CD4-positive, alpha-beta T cell treated with Interleukin-17A for 1 hour (primary cell): ENCODE results near the gene RUNX2.

Experiments
- DNase-seq: peaks from one replicate; pipeline ENCODE4 v3.0.0-alpha.2; 2020

The RUNX2 gene

DNA sequence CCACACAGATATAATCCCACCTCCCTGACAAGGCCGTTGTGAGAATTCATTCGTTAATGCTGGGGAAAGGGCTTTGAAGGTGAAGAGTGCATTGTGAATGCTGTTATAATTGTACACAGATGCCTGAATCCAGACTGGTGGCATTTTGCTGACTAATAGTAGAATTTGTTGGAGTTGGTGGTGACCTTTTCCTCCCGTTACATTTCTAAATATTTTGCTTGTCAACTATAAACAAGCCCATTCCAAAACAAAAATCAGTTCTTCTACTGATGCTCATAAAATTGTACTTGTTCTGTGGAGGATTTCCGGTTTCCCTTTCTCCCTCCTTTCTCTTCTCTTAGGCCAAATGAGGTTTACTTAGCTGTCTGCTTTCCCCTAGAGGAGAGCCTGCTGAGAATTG, 302.7 kb downstream of the RUNX2 start:
- no peak for DNase-seq

- no peak for DNase-seq
These were observed 303.3 kb downstream of the RUNX2 start for GRCh38 chr6:45631396-45631795.

DNA sequence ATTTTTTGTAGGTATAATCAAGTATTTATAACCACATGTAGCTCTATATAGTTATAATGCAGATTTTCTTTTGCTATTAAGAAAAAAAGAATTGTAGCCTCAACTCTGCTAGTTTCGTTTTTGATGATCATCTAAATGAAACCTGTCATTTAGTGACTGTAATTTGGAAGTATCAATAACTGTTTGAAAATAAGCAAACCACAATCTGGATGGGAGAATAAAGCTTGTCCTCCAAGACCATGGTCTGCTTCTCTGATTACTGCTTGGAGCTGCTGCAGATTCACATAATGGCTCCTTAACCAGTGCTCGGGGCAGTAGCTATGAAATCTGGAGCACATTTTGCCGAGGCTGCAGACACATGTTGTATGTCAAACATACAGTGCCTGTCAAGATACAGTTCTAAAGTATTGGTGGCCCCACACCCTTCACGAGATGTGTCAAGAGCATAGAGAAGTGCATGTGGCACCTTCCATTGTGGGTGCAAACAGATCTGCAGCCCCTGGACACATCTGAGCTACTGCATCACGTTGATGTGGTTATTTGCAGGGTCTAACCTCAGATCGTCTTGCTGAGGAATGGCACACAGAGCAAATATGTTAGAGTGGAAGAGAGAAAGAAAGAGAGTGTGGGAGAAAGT, 305.3 kb downstream of the RUNX2 start:
- DNase-seq: no peak

DNA sequence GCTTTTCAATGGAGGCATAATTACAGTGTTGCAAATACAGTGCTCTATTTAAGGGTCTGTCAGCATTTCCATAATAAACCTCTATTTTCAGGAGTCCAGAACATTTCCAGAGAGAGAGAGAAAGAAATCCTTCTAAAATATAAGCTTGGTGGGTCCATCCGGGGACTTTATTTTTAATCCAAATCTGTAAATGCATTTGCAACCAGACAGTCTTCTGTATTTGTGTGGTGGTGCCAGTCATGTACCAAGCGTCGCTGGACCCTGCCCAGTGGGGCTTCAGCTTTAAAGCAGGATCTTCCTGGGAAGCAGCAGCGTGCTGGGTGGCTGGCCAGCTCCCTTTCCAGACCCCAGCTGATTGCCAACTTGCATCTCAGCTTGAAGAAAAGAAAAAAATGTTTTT, 306.1 kb downstream of the RUNX2 start:
- no peak for DNase-seq

GRCh38 chr6:45635284-45635867, 307.2 kb downstream of the RUNX2 start:
- no peak for DNase-seq

- no peak for DNase-seq
These were observed 308.9 kb downstream of the RUNX2 start for GRCh38 chr6:45637056-45637455.

GRCh38 chr6:45637611-45638257, 309.6 kb downstream of the RUNX2 start:
- no peak for DNase-seq

GRCh38 chr6:45640081-45640491, 312.0 kb downstream of the RUNX2 start:
- no peak for DNase-seq

GRCh38 chr6:45640811-45641210, 312.7 kb downstream of the RUNX2 start:
- no peak for DNase-seq

- no peak for DNase-seq
These were observed 314.4 kb downstream of the RUNX2 start for GRCh38 chr6:45642331-45643125.

DNA sequence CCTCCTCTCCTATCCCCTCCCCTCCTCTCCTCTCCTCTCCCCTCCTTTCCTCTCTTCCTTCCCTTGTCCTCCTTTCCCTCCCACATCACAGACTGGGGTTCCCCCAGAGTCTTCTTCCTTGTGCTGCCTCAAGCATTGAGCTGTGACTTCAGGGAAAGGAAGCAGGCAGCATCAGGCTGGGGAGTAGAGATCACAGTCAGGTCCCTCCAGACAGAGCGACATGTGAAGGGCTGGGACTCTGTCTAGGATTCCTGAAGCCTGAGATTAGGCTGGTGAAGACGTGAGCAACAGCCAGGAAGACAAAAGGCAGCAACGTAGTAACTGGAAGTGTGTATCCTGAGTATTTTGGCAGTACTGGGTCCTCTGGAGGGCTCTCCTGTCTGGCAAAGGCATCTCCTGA, 315.0 kb downstream of the RUNX2 start:
- DNase-seq: no peak

DNA sequence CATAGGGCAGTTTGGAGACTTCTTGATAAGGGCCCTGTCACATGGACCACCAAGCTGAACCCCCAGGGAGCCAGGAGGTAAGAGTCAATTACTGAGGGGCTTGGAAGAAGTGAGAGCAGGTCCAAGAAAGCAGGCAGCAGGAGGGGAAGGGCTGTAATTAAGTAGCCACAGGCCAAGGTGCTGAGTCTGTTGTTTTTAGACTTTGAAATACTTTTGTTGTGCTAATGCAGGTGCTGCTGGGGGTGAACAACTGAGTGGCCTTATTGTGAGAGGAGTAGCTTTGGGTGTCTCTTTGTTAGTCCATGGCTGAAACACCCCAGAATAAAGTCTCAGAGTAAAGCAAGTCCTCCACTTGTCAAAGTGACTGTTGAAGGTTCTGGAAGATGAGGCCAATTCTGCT, 316.6 kb downstream of the RUNX2 start:
- no peak for DNase-seq

GRCh38 chr6:45645302-45645701, 317.2 kb downstream of the RUNX2 start:
- DNase-seq: no peak

- no peak for DNase-seq
These were observed 319.5 kb downstream of the RUNX2 start for GRCh38 chr6:45647341-45648261.

GRCh38 chr6:45648262-45648620, 320.1 kb downstream of the RUNX2 start:
- no peak for DNase-seq

DNA sequence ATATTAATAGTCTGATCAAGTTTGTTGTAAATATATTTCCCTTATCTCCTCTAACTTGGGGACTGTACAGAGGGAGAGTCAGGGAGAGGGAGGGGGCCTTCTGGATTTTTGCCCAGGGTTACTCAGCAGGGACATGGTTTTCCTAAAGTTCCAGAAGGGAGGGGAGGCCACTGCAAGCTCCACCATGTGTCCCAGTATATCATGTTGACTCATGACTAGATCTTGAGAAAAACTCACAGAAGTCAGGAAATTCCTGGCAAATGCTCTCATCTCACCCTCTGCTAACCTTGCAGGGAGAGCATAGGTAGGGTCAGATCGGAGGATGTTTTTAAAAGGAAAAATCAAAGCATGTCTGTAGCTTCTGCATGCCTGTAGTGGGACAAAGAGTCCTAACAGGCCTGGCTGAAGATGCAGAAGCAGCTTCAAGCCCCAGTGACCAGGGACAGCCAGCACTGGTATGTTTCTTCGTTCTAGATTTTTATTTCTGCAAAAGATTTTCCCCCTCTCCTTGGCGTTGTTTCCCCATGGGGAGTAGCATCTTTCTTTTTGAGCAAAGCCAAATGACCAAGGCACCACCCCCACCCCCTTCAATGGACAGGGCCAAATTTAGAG, 322.5 kb downstream of the RUNX2 start:
- DNase-seq: no peak

DNA sequence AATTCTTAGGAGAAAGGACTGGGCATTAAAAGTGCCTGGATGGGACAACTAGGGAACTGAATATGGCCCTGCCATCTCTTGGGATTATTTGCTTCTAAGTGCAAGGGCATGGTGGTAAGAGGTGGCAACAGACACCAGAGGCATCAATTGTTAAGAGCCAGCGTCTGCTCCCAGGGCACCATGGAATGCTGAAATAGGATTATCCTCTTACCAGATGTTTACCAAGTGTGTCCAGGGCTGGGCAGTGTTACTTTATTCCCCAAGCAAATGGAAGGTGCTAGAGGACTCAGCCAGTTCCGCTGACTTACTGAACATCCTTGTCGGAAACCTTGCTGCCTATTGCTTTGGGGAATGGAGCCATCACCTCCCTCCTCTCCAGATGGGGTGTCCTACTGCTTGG, 323.2 kb downstream of the RUNX2 start:
- DNase-seq: no peak

GRCh38 chr6:45652416-45652815, 324.3 kb downstream of the RUNX2 start:
- DNase-seq: no peak

- DNase-seq: no peak
These were observed 325.2 kb downstream of the RUNX2 start for GRCh38 chr6:45653117-45653883.

- no peak for DNase-seq
These were observed 326.5 kb downstream of the RUNX2 start for GRCh38 chr6:45654673-45655072.

DNA sequence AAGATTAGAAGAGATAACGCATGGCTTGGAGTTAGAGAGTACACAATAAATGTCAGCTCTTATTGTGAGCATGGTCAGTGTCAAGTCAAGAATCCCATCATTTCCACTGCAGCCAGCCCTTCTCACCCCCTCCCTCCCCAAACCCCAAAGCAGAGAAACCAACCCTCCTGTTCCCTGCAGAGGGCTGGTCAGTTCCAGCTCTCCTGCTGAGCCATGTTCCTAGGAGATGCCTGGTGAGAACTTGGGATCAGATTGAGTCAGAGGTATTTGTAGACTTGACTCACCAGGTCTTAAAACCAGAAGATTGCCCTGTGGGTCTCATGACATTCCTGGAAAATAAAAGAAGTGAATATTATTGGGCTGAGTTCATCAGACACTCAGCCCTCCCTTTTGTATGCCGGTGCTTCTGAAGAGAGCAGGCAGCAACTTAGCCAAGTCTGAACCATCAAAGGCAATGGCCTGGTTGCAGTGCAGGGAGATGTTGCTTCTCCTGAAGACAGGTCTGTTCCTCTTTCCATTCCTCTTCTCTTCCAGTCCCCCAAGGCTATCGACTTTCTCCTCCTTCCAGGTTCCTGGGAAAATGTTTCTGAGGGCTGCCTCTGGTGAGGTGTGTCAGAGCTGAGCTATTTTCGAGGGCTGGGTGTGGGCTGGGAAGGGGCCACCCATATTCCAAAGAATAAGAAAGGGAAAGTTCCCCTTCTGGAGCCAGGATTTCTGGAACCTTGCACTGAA, 327.8 kb downstream of the RUNX2 start:
- no peak for DNase-seq
